Cardiac septum (tissue), 1 donor: ENCODE measurements around the gene THAP12. TPM values are rescaled to one million over a fixed set of nuclear protein-coding genes. Genes with fewer than 3 reads are reported as not detected.

ENCODE experiments used
- DNase-seq: peaks from one replicate; pipeline ENCODE4 v3.0.0-alpha.2; 2020; ENCODE audit warnings: low spot score
- intact Hi-C: fragments of 100-400 bp; cut with DNase I; formaldehyde crosslinking; loops from one replicate; pipeline ENCODE4 v1.14.0; 2022
- total RNA-seq: library from RNA; stranded (reverse); fragmentation: NEBNext Ultra II Directional; extraction: Animal tissue kit (Norgen Biotek cat#: 25700); gene quantifications from one replicate; pipeline ENCODE4 v1.2.1, GENCODE V29; 2021
- donor health status: DM: no; HTN: no; CAD: no.

THAP12 gene
- total RNA-seq, 1 donor from 2014 or later: 25.8 TPM

GRCh38 chr11:76314741-76315090 lies 66.2 kb downstream of the THAP12 start:
- no peak for DNase-seq
- intact Hi-C loops: loop anchor here (10.0 kb wide), 1 partner anchor 510 kb away; no protein-coding TSS in a partner anchor

- intact Hi-C loops: loop anchor here (10.0 kb wide), 1 partner anchor 509 kb away; no protein-coding TSS in a partner anchor
- no peak for DNase-seq
Observed at GRCh38 chr11:76313913-76314740, 66.8 kb downstream of the THAP12 start.

GRCh38 chr11:76313271-76313670 lies 67.7 kb downstream of the THAP12 start:
- intact Hi-C loops: loop anchor here (10.0 kb wide), 1 partner anchor 508 kb away; no protein-coding TSS in a partner anchor
- DNase-seq: no peak

- intact Hi-C loops: loop anchor here (10.0 kb wide), 1 partner anchor 506 kb away; no protein-coding TSS in a partner anchor
Observed at GRCh38 chr11:76310832-76311595, 69.9 kb downstream of the THAP12 start.

GRCh38 chr11:76307978-76308747 lies 72.8 kb downstream of the THAP12 start:
- intact Hi-C loops: no loop called here
- no peak for DNase-seq

More at GRCh38 chr11:76310832-76311595, 69.9 kb downstream of the THAP12 start:
- DNase-seq: no peak

- intact Hi-C loops: no loop called here
Observed at GRCh38 chr11:76307396-76307795, 73.5 kb downstream of the THAP12 start.

GRCh38 chr11:76303399-76303798 lies 77.5 kb downstream of the THAP12 start:
- intact Hi-C loops: no loop called here
- no peak for DNase-seq

More at GRCh38 chr11:76307396-76307795, 73.5 kb downstream of the THAP12 start:
- DNase-seq: no peak

- intact Hi-C loops: no loop called here
- no peak for DNase-seq
Observed at GRCh38 chr11:76302996-76303395, 77.9 kb downstream of the THAP12 start.

Other genes starting within 250 kb of the THAP12 start
- gene WNT11, start 174.6 kb downstream of the THAP12 start, total RNA-seq: 9.2 TPM
- gene GVQW3, start 191 bp upstream of the THAP12 start, total RNA-seq: 0.97 TPM
- 17.0 TPM for gene EMSY, start 63.9 kb upstream of the THAP12 start, total RNA-seq